B cell (primary cell): Measurements from ENCODE around the gene AK3.

ENCODE experiments used
- CTCF ChIP-seq: fragments of 200-600 bp; IDR thresholded peaks from one replicate; pipeline ENCODE4 v1.8.0; 2022; ENCODE audit warnings: antibody characterized with exemption, mild to moderate bottlenecking
- EZH2 ChIP-seq: IDR thresholded peaks from 2 replicates; pipeline ENCODE4 v1.6.1; 2012; ENCODE audit warnings: borderline replicate concordance, low read depth, mild to moderate bottlenecking, moderate library complexity, low read length; ENCODE audit not compliant: insufficient read depth, poor library complexity, severe bottlenecking

GRCh38 chr9:4760122-4760521 lies 19.1 kb upstream of the AK3 start:
- TF ChIP-seq CTCF (no peak), EZH2 (no peak)
